Measurements from ENCODE around the gene BPIFA3. TPM values are rescaled to one million over a fixed set of nuclear protein-coding genes. Genes with fewer than 3 reads are reported as not detected.

BPIFA3 gene
- total and polyA plus RNA-seq, 9 of the 15 experiments (the other 6 are each of a cell fraction or from before 2014, with no cell fraction given), result not detected

DNA sequence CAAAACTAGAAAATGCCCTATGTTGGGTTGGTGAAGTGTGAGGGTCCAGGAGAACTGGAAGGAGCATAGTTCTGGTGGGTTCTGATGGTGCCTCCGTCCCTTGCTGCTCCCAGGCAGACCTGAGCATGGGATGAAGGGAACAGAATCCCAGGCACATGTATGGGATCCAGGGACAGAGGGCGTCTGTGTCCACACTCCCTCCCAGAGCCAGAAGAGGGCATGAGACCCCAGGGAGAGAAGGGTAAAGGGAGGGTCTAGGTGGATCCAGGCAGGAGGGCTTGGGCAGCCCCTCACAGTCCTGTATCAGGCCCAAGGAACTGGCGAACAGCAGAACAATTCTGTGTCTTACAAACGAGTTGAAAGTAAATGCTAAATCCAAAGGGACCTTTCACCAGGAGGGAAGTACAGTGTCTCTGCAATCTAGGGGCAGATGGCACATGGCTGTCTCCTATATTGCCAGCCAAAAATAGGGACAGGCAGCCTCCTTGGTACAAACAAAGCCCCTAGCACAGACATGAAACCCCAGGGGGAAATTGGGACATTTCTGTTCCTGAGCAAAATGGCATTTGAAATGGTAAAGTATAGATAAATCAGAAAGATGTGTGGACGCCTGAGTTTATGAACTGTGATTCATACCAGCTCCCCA lies 16.1 kb downstream of the BPIFA3 start:
- Histone ChIP-seq H3K9ac (ENCODE audit: insufficient read depth in 1 of 2, low read depth in 2 of 2, low read length in 2 of 2) (no peak overlapping the region), H3K9me1 (ENCODE audit: control insufficient read depth, insufficient read depth, low read length) (no peaks in the 10 kb centered on the region), H4K20me1 (replicated peaks; ENCODE audit: control insufficient read depth, insufficient read depth, low read length) (no peaks in the 10 kb centered on the region), H2AFZ (ENCODE audit: low read depth, low read length) (no peak overlapping the region), H3K4me3 (no peak overlapping the region), H3K27me3 (ENCODE audit: control insufficient read depth in 2 of 2, insufficient read depth in 2 of 2, low read length in 2 of 2) (peaks cover 2 to 9% of the 10 kb centered on the region in 2 experiments; a peak in 1 of 5 replicates), H3K36me3 (ENCODE audit: control insufficient read depth, insufficient read depth, low read length) (no peaks in the 10 kb centered on the region), H3K27ac (ENCODE audit: extremely low read depth, low read depth, low read length) (no peak overlapping the region), H3K4me1 (replicated peaks in 1 of 2; ENCODE audit: control insufficient read depth in 2 of 2, insufficient read depth in 2 of 2, low read length in 2 of 2) (no peaks in the 10 kb centered on the region), H3K9me3 (replicated peaks; ENCODE audit: control insufficient read depth, insufficient read depth, low read depth, low read length) (no peaks in the 10 kb centered on the region), H3K79me2 (ENCODE audit: control insufficient read depth, insufficient read depth, low read length) (no peaks in the 10 kb centered on the region), H3K4me2 (ENCODE audit: insufficient read depth, low read length) (no peak overlapping the region)
- ChIA-PET POLR2A (no interaction called here), CTCF (ENCODE audit: low intra/inter-chr PET ratio) (no interaction called here)
- in situ Hi-C loops (cut with MboI), result no loop called here
- BruUV-seq (replicated peaks), result no TSS peak
- DNase-seq (ENCODE audit: extremely low read depth in 1 of 4, low spot score in 3 of 4), result peak in 1 of 4 experiments; percentile 15
- ATAC-seq, result 0 out of 3 replicates have a peak, but pooled peaks have one; percentile 49
- intact Hi-C loops (cut with micrococcal nuclease), result loop anchor here (10.0 kb wide), 1 partner anchor 62 kb away; no protein-coding TSS in a partner anchor
- FAIRE-seq, result no peak
- WGBS (ENCODE audit: insufficient coverage, low coverage, missing lambda C conversion rate), result 0% methylated on average over 4 of the region's 5 CpGs
- TF ChIP-seq, protein P1, sequence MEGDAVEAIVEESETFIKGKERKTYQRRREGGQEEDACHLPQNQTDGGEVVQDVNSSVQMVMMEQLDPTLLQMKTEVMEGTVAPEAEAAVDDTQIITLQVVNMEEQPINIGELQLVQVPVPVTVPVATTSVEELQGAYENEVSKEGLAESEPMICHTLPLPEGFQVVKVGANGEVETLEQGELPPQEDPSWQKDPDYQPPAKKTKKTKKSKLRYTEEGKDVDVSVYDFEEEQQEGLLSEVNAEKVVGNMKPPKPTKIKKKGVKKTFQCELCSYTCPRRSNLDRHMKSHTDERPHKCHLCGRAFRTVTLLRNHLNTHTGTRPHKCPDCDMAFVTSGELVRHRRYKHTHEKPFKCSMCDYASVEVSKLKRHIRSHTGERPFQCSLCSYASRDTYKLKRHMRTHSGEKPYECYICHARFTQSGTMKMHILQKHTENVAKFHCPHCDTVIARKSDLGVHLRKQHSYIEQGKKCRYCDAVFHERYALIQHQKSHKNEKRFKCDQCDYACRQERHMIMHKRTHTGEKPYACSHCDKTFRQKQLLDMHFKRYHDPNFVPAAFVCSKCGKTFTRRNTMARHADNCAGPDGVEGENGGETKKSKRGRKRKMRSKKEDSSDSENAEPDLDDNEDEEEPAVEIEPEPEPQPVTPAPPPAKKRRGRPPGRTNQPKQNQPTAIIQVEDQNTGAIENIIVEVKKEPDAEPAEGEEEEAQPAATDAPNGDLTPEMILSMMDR (IDR thresholded peaks at IDR 0.05 in 2 of 3, conservative IDR thresholded peaks at IDR 0.05 in 1 of 3; ENCODE audit: insufficient read depth in 2 of 3, low read depth in 1 of 3, low read length in 3 of 3), result peak; percentile 31 to 39 (median 38); a peak in 3 of 6 replicates
- no peak for TF ChIP-seq FOXM1 (IDR thresholded peaks at IDR 0.05; ENCODE audit: low read depth)
- no peak for TF ChIP-seq FOXM1 (CRISPR knock-in tag; IDR thresholded peaks at IDR 0.05; ENCODE audit: low read depth)
- TF ChIP-seq CAMTA2 (CRISPR knock-in tag; conservative IDR thresholded peaks at IDR 0.05), result no peak
- TF ChIP-seq, protein P2, sequence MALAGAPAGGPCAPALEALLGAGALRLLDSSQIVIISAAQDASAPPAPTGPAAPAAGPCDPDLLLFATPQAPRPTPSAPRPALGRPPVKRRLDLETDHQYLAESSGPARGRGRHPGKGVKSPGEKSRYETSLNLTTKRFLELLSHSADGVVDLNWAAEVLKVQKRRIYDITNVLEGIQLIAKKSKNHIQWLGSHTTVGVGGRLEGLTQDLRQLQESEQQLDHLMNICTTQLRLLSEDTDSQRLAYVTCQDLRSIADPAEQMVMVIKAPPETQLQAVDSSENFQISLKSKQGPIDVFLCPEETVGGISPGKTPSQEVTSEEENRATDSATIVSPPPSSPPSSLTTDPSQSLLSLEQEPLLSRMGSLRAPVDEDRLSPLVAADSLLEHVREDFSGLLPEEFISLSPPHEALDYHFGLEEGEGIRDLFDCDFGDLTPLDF (CRISPR knock-in tag; IDR thresholded peaks at IDR 0.05), result no peak
- no peak for TF ChIP-seq DIDO1 (tag; IDR thresholded peaks at IDR 0.05; ENCODE audit: low read depth)
- TF ChIP-seq PCBP2 (IDR thresholded peaks at IDR 0.05; ENCODE audit: low read depth, low read length, poor library complexity, severe bottlenecking), result no peak
- TF ChIP-seq RAD21 (CRISPR knock-in tag; conservative IDR thresholded peaks at IDR 0.05 in 1 of 2, IDR thresholded peaks at IDR 0.05 in 1 of 2), result peak; percentile 22 to 53; a peak in 3 of 4 replicates
- TF ChIP-seq REST (IDR thresholded peaks at IDR 0.05; ENCODE audit: borderline replicate concordance), result peak; percentile 6; the same call in 1 of the 2 replicates
- no peak for TF ChIP-seq REST (CRISPR knock-in tag; IDR thresholded peaks at IDR 0.05; ENCODE audit: low read depth)

All from K562 (cell line).